HPDE6-E6E7 (cell line): ENCODE measurements around the gene MAP3K7.

Experiments
- DNase-seq: peaks from one replicate; pipeline ENCODE4 v3.0.0; 2011; ENCODE audit warnings: missing footprints; ENCODE audit errors: extremely low spot score

Gene MAP3K7

GRCh38 chr6:90586836-90587638, at the start of gene MAP3K7:
TSS of gene MAP3K7 (minus strand) at chr6:90587072. CDS start at chr6:90586883, 189 bp downstream.
- peak; percentile 79 for DNase-seq

GRCh38 chr6:90631046-90631445, 44.2 kb upstream of the MAP3K7 start:
- DNase-seq = no peak

- no peak for DNase-seq
Observed at GRCh38 chr6:90621581-90621980, 34.7 kb upstream of the MAP3K7 start.

GRCh38 chr6:90619221-90619620, 32.3 kb upstream of the MAP3K7 start:
- DNase-seq = no peak

- no peak for DNase-seq
Observed at GRCh38 chr6:90612313-90612680, 25.4 kb upstream of the MAP3K7 start.

GRCh38 chr6:90611543-90612312, 24.9 kb upstream of the MAP3K7 start:
- DNase-seq = no peak

- DNase-seq = peak; percentile 21
Observed at GRCh38 chr6:90610751-90611542, 24.1 kb upstream of the MAP3K7 start.

- DNase-seq = no peak
Observed at GRCh38 chr6:90610301-90610750, 23.5 kb upstream of the MAP3K7 start.

GRCh38 chr6:90605749-90606340, 19.0 kb upstream of the MAP3K7 start:
- DNase-seq = no peak

GRCh38 chr6:90604546-90604945, 17.7 kb upstream of the MAP3K7 start:
- no peak for DNase-seq

GRCh38 chr6:90599151-90599550, 12.3 kb upstream of the MAP3K7 start:
- DNase-seq = no peak

- no peak for DNase-seq
Observed at GRCh38 chr6:90598192-90598951, 11.5 kb upstream of the MAP3K7 start.

GRCh38 chr6:90596967-90597539, 10.2 kb upstream of the MAP3K7 start:
- DNase-seq = no peak

- no peak for DNase-seq
Observed at GRCh38 chr6:90595854-90596253, 9.0 kb upstream of the MAP3K7 start.

- DNase-seq = peak; percentile 5
Observed at GRCh38 chr6:90586546-90586835, 381 bp downstream of the MAP3K7 start.

- no peak for DNase-seq
Observed at GRCh38 chr6:90584636-90585255, 2.1 kb downstream of the MAP3K7 start.

- no peak for DNase-seq
Observed at GRCh38 chr6:90583836-90584481, 2.9 kb downstream of the MAP3K7 start.

GRCh38 chr6:90583179-90583835, 3.6 kb downstream of the MAP3K7 start:
- no peak for DNase-seq

- no peak for DNase-seq
Observed at GRCh38 chr6:90581146-90581545, 5.7 kb downstream of the MAP3K7 start.
